Endothelial cell of umbilical vein (primary cell): ENCODE results near the gene PPEF1. TPM values are rescaled to one million over a fixed set of nuclear protein-coding genes. Genes with fewer than 3 reads are reported as not detected.

Experiments used
- BruUV-seq: library from RNA; stranded (reverse); fragments of 400-500 nt; replicated peaks from 2 replicates; lab custom pipeline; 2021; lab: Mats Ljungman, UMichigan
- CTCF ChIA-PET: fragments of 300-600, 350-600 bp; sonication (Branson Sonifier 250); formaldehyde crosslinking; loops from one replicate; lab custom pipeline; 2021; ENCODE audit warnings: antibody characterized with exemption, inconsistent platforms; lab: Charles Lee
- POLR2A ChIA-PET: fragments of 300-600, 350-600 bp; sonication (Branson Sonifier 250); formaldehyde crosslinking; loops from one replicate; lab custom pipeline; 2021; ENCODE audit warnings: antibody characterized with exemption, inconsistent platforms; lab: Charles Lee
- DNase-seq: peaks from one replicate; pipeline ENCODE4 v3.0.0-alpha.2; 2011; ENCODE audit warnings: low read depth, low spot score
- FAIRE-seq: peaks from 2 replicates; lab custom pipeline; 2011; peaks lifted over from hg19 to GRCh38; lab: Jason Lieb, UNC
- H2AFZ ChIP-seq: 2 replicates; pipeline ENCODE4 v1.6.0; 2012; ENCODE audit warnings: low read depth, low read length, control low read depth, inconsistent platforms
- H3K27ac ChIP-seq: 2 replicates; pipeline ENCODE4 v1.5.1; 2011; ENCODE audit warnings: low read depth, mild to moderate bottlenecking, control low read depth, low read length, moderate library complexity; ENCODE audit not compliant: insufficient read depth
- H3K27me3 ChIP-seq, 2 experiments: 2 replicates each; pipeline versions ENCODE4 v1.6.0 to v1.6.1; 2011; ENCODE audit warnings: low read length in 2 of 2, mixed read lengths in 1 of 2; ENCODE audit not compliant: control insufficient read depth in 2 of 2, insufficient read depth in 2 of 2
- H3K36me3 ChIP-seq, 2 experiments: 2 replicates in 1 of 2; 3 replicates in 1 of 2; pipeline ENCODE4 v1.5.1; 2011; ENCODE audit warnings: low read length in 2 of 2, mild to moderate bottlenecking in 1 of 2, moderate library complexity in 1 of 2; ENCODE audit not compliant: control insufficient read depth in 2 of 2, insufficient read depth in 2 of 2; ENCODE audit errors: extremely low read depth in 1 of 2
- H3K4me1 ChIP-seq: 3 replicates; pipeline ENCODE4 v1.5.1; 2011; ENCODE audit warnings: mild to moderate bottlenecking, low read length; ENCODE audit not compliant: control insufficient read depth, insufficient read depth; ENCODE audit errors: extremely low read depth
- H3K4me2 ChIP-seq: 2 replicates; pipeline ENCODE4 v1.6.1; 2011; ENCODE audit warnings: low read length, control low read depth, mixed read lengths; ENCODE audit not compliant: insufficient read depth
- H3K4me3 ChIP-seq, 3 experiments: fragments of 200-600 bp in 1 of 3; sonication (generic), shearing (Covaris generic) in 1 of 3; replicated peaks in 1 of 3; 2 replicates each; pipeline ENCODE4 v1.5.1; 2011 to 2016; ENCODE audit warnings: control low read depth in 3 of 3, low read length in 3 of 3, mild to moderate bottlenecking in 2 of 3, inconsistent platforms in 1 of 3, low read depth in 1 of 3, moderate library complexity in 1 of 3; ENCODE audit not compliant: insufficient read depth in 1 of 3
- H3K79me2 ChIP-seq: 2 replicates; pipeline ENCODE4 v1.6.0; 2012; ENCODE audit warnings: low read length, inconsistent platforms; ENCODE audit not compliant: control insufficient read depth, insufficient read depth
- H3K9ac ChIP-seq: replicated peaks from 2 replicates; pipeline ENCODE3; 2011; ENCODE audit warnings: low read length, control low read depth; ENCODE audit not compliant: insufficient read depth; ENCODE audit errors: extremely low read depth
- H3K9me1 ChIP-seq: replicated peaks from 3 replicates; pipeline ENCODE4 v1.6.0; 2011; ENCODE audit warnings: mild to moderate bottlenecking, low read length; ENCODE audit not compliant: control insufficient read depth, insufficient read depth; ENCODE audit errors: extremely low read depth
- H3K9me3 ChIP-seq: replicated peaks from 2 replicates; pipeline ENCODE4 v1.5.1; 2012; ENCODE audit warnings: low read length, inconsistent platforms; ENCODE audit not compliant: control insufficient read depth, insufficient read depth
- H4K20me1 ChIP-seq: replicated peaks from 2 replicates; pipeline ENCODE3; 2011; ENCODE audit warnings: mild to moderate bottlenecking, low read length; ENCODE audit not compliant: control insufficient read depth, insufficient read depth; ENCODE audit errors: extremely low read depth
- CTCF ChIP-seq, 2 donors: IDR thresholded peaks; 1 replicate in 1 of 2; 2 replicates in 1 of 2; pipeline ENCODE4 v1.5.1; 2011; ENCODE audit warnings: low read length in 2 of 2, mild to moderate bottlenecking in 2 of 2, moderate library complexity in 2 of 2, control low read depth in 1 of 2, inconsistent platforms in 1 of 2, low read depth in 1 of 2; ENCODE audit not compliant: insufficient read depth in 1 of 2; ENCODE audit errors: extremely low read depth in 1 of 2
- FOS ChIP-seq: IDR thresholded peaks from 2 replicates; pipeline ENCODE4 v1.6.1; 2011; ENCODE audit warnings: mild to moderate bottlenecking, low read length, moderate library complexity, borderline replicate concordance; ENCODE audit not compliant: insufficient read depth
- GATA2 ChIP-seq: IDR thresholded peaks from 2 replicates; pipeline ENCODE4 v1.7.0; 2011; ENCODE audit warnings: low read depth, mild to moderate bottlenecking, moderate library complexity, mixed read lengths, low read length; ENCODE audit not compliant: insufficient read length, insufficient read depth
- JUN ChIP-seq: IDR thresholded peaks from 2 replicates; pipeline ENCODE4 v1.6.1; 2011; ENCODE audit warnings: borderline replicate concordance, low read depth; ENCODE audit not compliant: insufficient read length, insufficient read depth
- MAX ChIP-seq: IDR thresholded peaks from 2 replicates; pipeline ENCODE4 v1.6.1; 2011; ENCODE audit not compliant: insufficient read depth, insufficient read length
- MYC ChIP-seq: IDR thresholded peaks from one replicate; pipeline ENCODE4 v1.6.1; 2011; ENCODE audit warnings: mild to moderate bottlenecking, low read depth, low read length
- POLR2A ChIP-seq: IDR thresholded peaks from 2 replicates; pipeline ENCODE4 v1.6.1; 2012; ENCODE audit warnings: low read depth, mild to moderate bottlenecking, control low read depth, low read length
- dilution Hi-C: fragments of 300-500 bp; cut with MboI; formaldehyde crosslinking; loops from one replicate; pipeline ENCODE4 v1.15.0; 2019; ENCODE audit warnings: low sequenced_read_pairs; ENCODE audit not compliant: extremely low pct_ligation_motif_present
- intact Hi-C: fragments of 100-400 bp; cut with micrococcal nuclease; formaldehyde crosslinking; loops from one replicate; pipeline ENCODE4 v1.10.0; 2022
- polyA plus RNA-seq, 4 experiments: library from polyadenylated mRNA; depleted of rRNA in 3 of 4; stranded (reverse) in 3 of 4; unstranded in 1 of 4; fragments of >200 nt; gene quantifications; 2 replicates each; pipeline versions ENCODE4 v1.2.1 to v1.2.3, GENCODE V29; 2011 to 2012; ENCODE audit warnings: missing spikeins in 1 of 4
- total RNA-seq: library from RNA; stranded (reverse); gene quantifications from 2 replicates; pipeline ENCODE4 v1.2.3, GENCODE V29; 2021

The PPEF1 gene
- total and polyA plus RNA-seq, 2 donors (not counting 3 experiments of a cell fraction or from before 2014, with no cell fraction given) = not detected

DNA sequence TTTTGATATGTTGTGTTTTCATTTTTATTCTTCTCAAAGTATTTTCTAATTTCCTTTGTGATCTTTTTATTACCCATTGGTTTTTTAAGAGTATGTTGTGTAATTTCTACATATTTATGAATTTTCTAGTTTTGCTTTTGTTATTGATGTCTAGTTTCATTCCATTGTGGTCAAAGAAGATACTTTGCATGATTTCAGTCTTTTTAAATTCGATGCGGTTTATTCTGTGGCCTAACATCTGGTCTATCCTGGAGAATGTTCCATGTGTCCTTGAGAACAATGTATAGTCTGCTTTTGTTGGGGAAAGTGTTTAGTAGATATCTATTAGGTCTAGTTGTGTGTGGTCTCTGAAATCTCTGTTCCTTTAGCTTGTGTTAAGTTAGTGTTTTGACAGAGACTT lies 46.2 kb downstream of the PPEF1 start:
- DNase-seq (no peak), FAIRE-seq (no peak)
- Histone ChIP-seq H3K27ac (no peak overlapping the region), H2AFZ (no peak overlapping the region), H3K79me2 (no peaks in the 10 kb centered on the region), H3K9me1 (no peaks in the 10 kb centered on the region), H3K4me3 (no peak overlapping the region), H4K20me1 (no peaks in the 10 kb centered on the region), H3K27me3 (no peaks in the 10 kb centered on the region), H3K36me3 (no peaks in the 10 kb centered on the region), H3K9ac (no peak overlapping the region), H3K4me1 (no peaks in the 10 kb centered on the region), H3K9me3 (no peaks in the 10 kb centered on the region), H3K4me2 (no peak overlapping the region)
- CTCF ChIA-PET = no interaction called here
- POLR2A ChIA-PET = no interaction called here
- dilution Hi-C loops = no loop called here
- intact Hi-C loops = no loop called here
- no peak for TF ChIP-seq MYC
- TF ChIP-seq CTCF (IDR thresholded peaks at IDR 0.05; ENCODE audit: extremely low read depth in 1 of 2, insufficient read depth in 1 of 2, low read depth in 1 of 2, low read length in 2 of 2) = no peak
- TF ChIP-seq GATA2 = no peak
- TF ChIP-seq POLR2A = no peak
- BruUV-seq = no TSS peak

- Histone ChIP-seq H3K9me1 (no peaks in the 10 kb centered on the region), H3K4me2 (no peak overlapping the region), H3K9ac (no peak overlapping the region), H3K4me3 (no peak overlapping the region), H3K79me2 (no peaks in the 10 kb centered on the region), H3K36me3 (no peaks in the 10 kb centered on the region), H3K27ac (no peak overlapping the region), H4K20me1 (no peaks in the 10 kb centered on the region), H3K4me1 (no peaks in the 10 kb centered on the region), H3K27me3 (no peaks in the 10 kb centered on the region), H2AFZ (no peak overlapping the region), H3K9me3 (no peaks in the 10 kb centered on the region)
- BruUV-seq = no TSS peak
- TF ChIP-seq FOS (no peak), CTCF (IDR thresholded peaks at IDR 0.05; ENCODE audit: extremely low read depth in 1 of 2, insufficient read depth in 1 of 2, low read depth in 1 of 2, low read length in 2 of 2) (no peak), MYC (no peak), MAX (no peak), JUN (no peak)
- ChIA-PET CTCF (no interaction called here), POLR2A (no interaction called here)
- peak; percentile 28 for DNase-seq
- intact Hi-C loops (no loop called here), dilution Hi-C loops (no loop called here)
- FAIRE-seq = no peak
These were observed 48.2 kb downstream of the PPEF1 start for GRCh38 chrX:18755651-18756050.
